BJ (cell line): Measurements from ENCODE around the gene PLAC8. TPM values are rescaled to one million over a fixed set of nuclear protein-coding genes. Genes with fewer than 3 reads are reported as not detected.
A peak's percentile ranks its signal among the peaks of the same experiment; 100 is the strongest.
"Not testable (repeated sequence)": the region's sequence is repeated elsewhere in the genome, so short reads cannot be mapped to it uniquely, and the experiment has no call there.

ENCODE experiments used
- CTCF ChIA-PET: fragments of 350-600 bp; formaldehyde crosslinking; extraction: SDS; loops from one replicate; lab custom pipeline; 2021; ENCODE audit warnings: antibody characterized with exemption, inconsistent platforms; lab: Yijun Ruan, JAX
- POLR2A ChIA-PET: fragments of 300-600 bp; sonication (Branson Sonifier 250); formaldehyde crosslinking; extraction: SDS; loops from one replicate; lab custom pipeline; 2021; ENCODE audit warnings: antibody characterized with exemption; lab: Charles Lee
- DNase-seq: peaks from one replicate; pipeline ENCODE4 v3.0.0-alpha.2; 2011; ENCODE audit warnings: low read depth
- H3K27me3 ChIP-seq: 2 replicates; pipeline ENCODE4 v1.6.0; 2011; ENCODE audit warnings: low read length; ENCODE audit not compliant: control insufficient read depth, insufficient read depth
- H3K36me3 ChIP-seq: 2 replicates; pipeline ENCODE4 v1.5.1; 2011; ENCODE audit warnings: low read length; ENCODE audit not compliant: control insufficient read depth, insufficient read depth
- H3K4me3 ChIP-seq: 2 replicates; pipeline ENCODE4 v1.5.1; 2011; ENCODE audit warnings: low read depth, mild to moderate bottlenecking, control low read depth, low read length
- CTCF ChIP-seq: IDR thresholded peaks from 2 replicates; pipeline ENCODE4 v1.5.1; 2011; ENCODE audit warnings: low read depth, mild to moderate bottlenecking, control low read depth, inconsistent platforms, low read length, moderate library complexity; ENCODE audit not compliant: insufficient read depth
- polyA plus RNA-seq: library from polyadenylated mRNA; depleted of rRNA; stranded (reverse); fragments of >200 nt; gene quantifications from 2 replicates; pipeline ENCODE4 v1.2.3, GENCODE V29; 2011

The PLAC8 gene
- polyA plus RNA-seq, 1 experiment = 13.7 TPM

GRCh38 chr4:83080561-83080960 lies 34.0 kb downstream of the PLAC8 start:
- no peak for DNase-seq
- ChIA-PET CTCF (no interaction called here), POLR2A (no interaction called here)
- no peak for TF ChIP-seq CTCF
- Histone ChIP-seq H3K4me3 (no peak overlapping the region), H3K27me3 (no peaks in the 10 kb centered on the region), H3K36me3 (no peaks in the 10 kb centered on the region)

- TF ChIP-seq CTCF = no peak
- H3K4me3 ChIP-seq = no peak overlapping the region
- ChIA-PET CTCF (interaction anchor here (0.8 to 4.5 kb wide), 11 partner anchors 18 to 209 kb away, joined by 3 to 38 read pairs (median 6); partner anchors contain the start of gene COQ2), POLR2A (interaction anchor here (0.5 to 1.0 kb wide), 5 partner anchors 21 to 195 kb away, joined by 3 to 5 read pairs (median 3); no protein-coding TSS in a partner anchor)
- peak; percentile 88 for DNase-seq
- H3K27me3 ChIP-seq = no peaks in the 10 kb centered on the region
- 0 out of 2 replicates have a peak, but pooled peaks cover 1% of the 10 kb centered on the region for H3K36me3 ChIP-seq
Measured at GRCh38 chr4:83075311-83076095, 39.0 kb downstream of the PLAC8 start.

- POLR2A ChIA-PET = interaction anchor here (0.7 to 1.0 kb wide), 2 partner anchors 134 to 815 kb away, joined by 3 to 4 read pairs; no protein-coding TSS in a partner anchor
- not testable (repeated sequence) for H3K4me3 ChIP-seq, DNase-seq, H3K36me3 ChIP-seq, H3K27me3 ChIP-seq
- CTCF ChIA-PET = interaction anchor here (0.6 to 4.5 kb wide), 17 partner anchors 13 to 207 kb away, joined by 3 to 38 read pairs (median 4); no protein-coding TSS in a partner anchor
Measured at GRCh38 chr4:83074783-83075182, 39.7 kb downstream of the PLAC8 start.

DNA sequence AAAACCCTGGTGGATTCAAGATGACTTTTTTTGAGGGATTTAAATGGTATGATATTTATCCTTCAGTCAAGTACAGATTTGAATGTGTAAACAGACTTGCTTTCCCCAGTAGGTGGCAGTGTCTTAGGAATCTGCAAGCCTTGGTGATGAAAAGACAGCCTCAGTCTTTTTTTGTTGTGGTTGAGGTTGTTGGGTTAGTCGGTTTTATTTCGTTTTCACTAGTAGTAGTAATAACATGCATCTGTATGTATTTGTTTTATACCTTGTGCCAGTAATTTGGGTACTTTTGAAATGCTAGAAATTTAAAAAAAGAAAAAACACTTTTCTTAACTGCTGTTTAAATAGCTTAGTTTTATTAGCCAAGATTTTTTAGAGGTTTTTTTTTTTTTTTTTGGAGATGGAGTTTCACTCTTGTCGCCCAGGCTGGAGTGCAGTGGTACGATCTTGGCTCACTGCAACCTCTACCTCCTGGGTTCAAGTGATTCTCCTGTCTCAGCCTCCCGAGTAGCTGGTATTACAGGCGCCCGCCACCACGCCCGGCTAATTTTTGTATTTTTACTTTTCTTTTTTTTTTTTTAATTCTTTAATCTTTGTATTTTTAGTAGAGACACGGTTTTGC lies 40.3 kb downstream of the PLAC8 start:
- H3K4me3 ChIP-seq = no peak overlapping the region
- 0 out of 2 replicates have a peak, but pooled peaks cover 1% of the 10 kb centered on the region for H3K36me3 ChIP-seq
- peak; percentile 66 for TF ChIP-seq CTCF
- ChIA-PET POLR2A (interaction anchor here (0.7 kb wide), 1 partner anchor 816 kb away, joined by 3 read pairs; no protein-coding TSS in a partner anchor), CTCF (interaction anchor here (0.6 to 4.5 kb wide), 16 partner anchors 9 to 208 kb away, joined by 3 to 38 read pairs (median 5); no protein-coding TSS in a partner anchor)
- DNase-seq = peak; percentile 26
- H3K27me3 ChIP-seq = no peaks in the 10 kb centered on the region

- no peak for DNase-seq
- Histone ChIP-seq H3K36me3 (0 out of 2 replicates have a peak, but pooled peaks cover 1% of the 10 kb centered on the region), H3K27me3 (no peaks in the 10 kb centered on the region), H3K4me3 (no peak overlapping the region)
- CTCF ChIA-PET = interaction anchor here (1.8 to 2.0 kb wide), 4 partner anchors 16 to 189 kb away, joined by 4 to 9 read pairs (median 8); no protein-coding TSS in a partner anchor
- TF ChIP-seq CTCF = no peak
- POLR2A ChIA-PET = no interaction called here
Measured at GRCh38 chr4:83071116-83071515, 43.4 kb downstream of the PLAC8 start.
